Jurkat, Clone E6-1 (cell line): ENCODE measurements around the gene XPNPEP1.

Experiments
- DNase-seq: peaks from one replicate; pipeline ENCODE4 v3.0.0-alpha.2; 2011; ENCODE audit warnings: low read depth, low spot score
- H3K4me3 ChIP-seq: 2 replicates; pipeline ENCODE4 v1.5.1; 2011; ENCODE audit warnings: mild to moderate bottlenecking, low read length, control low read depth, moderate library complexity

The XPNPEP1 gene

GRCh38 chr10:109898666-109899355 is 24.5 kb downstream of the XPNPEP1 start:
- no peak for DNase-seq
- H3K4me3 ChIP-seq = no peak overlapping the region

GRCh38 chr10:109898007-109898406 is 25.3 kb downstream of the XPNPEP1 start:
- no peak overlapping the region for H3K4me3 ChIP-seq

GRCh38 chr10:109895848-109896247 is 27.5 kb downstream of the XPNPEP1 start:
- H3K4me3 ChIP-seq = no peak overlapping the region
- no peak for DNase-seq

More at GRCh38 chr10:109898007-109898406, 25.3 kb downstream of the XPNPEP1 start:
- DNase-seq = no peak

- no peak overlapping the region for H3K4me3 ChIP-seq
- DNase-seq = no peak
Measured at GRCh38 chr10:109895095-109895818, 28.1 kb downstream of the XPNPEP1 start.

GRCh38 chr10:109894516-109894915 is 28.8 kb downstream of the XPNPEP1 start:
- no peak overlapping the region for H3K4me3 ChIP-seq
- DNase-seq = no peak

GRCh38 chr10:109893386-109893785 is 29.9 kb downstream of the XPNPEP1 start:
- no peak for DNase-seq

GRCh38 chr10:109892931-109893330 is 30.4 kb downstream of the XPNPEP1 start:
- DNase-seq = no peak
- H3K4me3 ChIP-seq = no peak overlapping the region

More at GRCh38 chr10:109893386-109893785, 29.9 kb downstream of the XPNPEP1 start:
- H3K4me3 ChIP-seq = no peak overlapping the region

GRCh38 chr10:109892117-109892516 is 31.2 kb downstream of the XPNPEP1 start:
- H3K4me3 ChIP-seq = no peak overlapping the region
- no peak for DNase-seq

GRCh38 chr10:109891105-109891504 is 32.2 kb downstream of the XPNPEP1 start:
- H3K4me3 ChIP-seq = no peak overlapping the region
- DNase-seq = no peak

GRCh38 chr10:109889867-109890266 is 33.4 kb downstream of the XPNPEP1 start:
- no peak overlapping the region for H3K4me3 ChIP-seq
- no peak for DNase-seq

- H3K4me3 ChIP-seq = no peak overlapping the region
- DNase-seq = no peak
Measured at GRCh38 chr10:109887776-109888175, 35.5 kb downstream of the XPNPEP1 start.

- no peak overlapping the region for H3K4me3 ChIP-seq
- DNase-seq = no peak
Measured at GRCh38 chr10:109887243-109887642, 36.1 kb downstream of the XPNPEP1 start.

GRCh38 chr10:109886781-109887140 is 36.5 kb downstream of the XPNPEP1 start:
- DNase-seq = no peak
- no peak overlapping the region for H3K4me3 ChIP-seq

GRCh38 chr10:109886037-109886780 is 37.1 kb downstream of the XPNPEP1 start:
- no peak for DNase-seq

GRCh38 chr10:109883859-109884771 is 39.2 kb downstream of the XPNPEP1 start:
- DNase-seq = peak; percentile 47
- no peak overlapping the region for H3K4me3 ChIP-seq

More at GRCh38 chr10:109886037-109886780, 37.1 kb downstream of the XPNPEP1 start:
- no peak overlapping the region for H3K4me3 ChIP-seq

- H3K4me3 ChIP-seq = no peak overlapping the region
- no peak for DNase-seq
Measured at GRCh38 chr10:109882251-109883057, 40.9 kb downstream of the XPNPEP1 start.

GRCh38 chr10:109881769-109882057 is 41.6 kb downstream of the XPNPEP1 start:
- DNase-seq = no peak
- no peak overlapping the region for H3K4me3 ChIP-seq
